ENCODE results near the gene NOTCH3. TPM values are rescaled to one million over a fixed set of nuclear protein-coding genes. Genes with fewer than 3 reads are reported as not detected.

The NOTCH3 gene
- total RNA-seq, 1 experiment from 2014 or later, result 164 TPM

GRCh38 chr19:15236886-15237285 lies 36.1 kb upstream of the NOTCH3 start:
- no CpG with 5 or more reads among the region's 9 CpGs for WGBS (ENCODE audit: extremely low coverage, insufficient read length, low lambda C conversion rate)
- no peaks in the 10 kb centered on the region; the same call in 1 of the 2 replicates for H3K27me3 ChIP-seq (ENCODE audit: insufficient read depth, low read length)
- TF ChIP-seq CTCF (conservative IDR thresholded peaks at IDR 0.05), result no peak
- no peak overlapping the region for H3K4ac ChIP-seq (ENCODE audit: low read depth, low read length)
- H3K27ac ChIP-seq (ENCODE audit: insufficient read length, low read depth, low read length), result no peak overlapping the region
- no peaks in the 10 kb centered on the region for H3K4me1 ChIP-seq (ENCODE audit: insufficient read depth, low read length)
- no peak overlapping the region for H2BK15ac ChIP-seq (ENCODE audit: low read depth, low read length)
- H2AFZ ChIP-seq (ENCODE audit: low read length), result no peak overlapping the region
- no peak overlapping the region for H3K27ac Mint-ChIP-seq
- H3K9me3 ChIP-seq (ENCODE audit: control insufficient read depth, low read depth, low read length), result no peaks in the 10 kb centered on the region
- H3K14ac ChIP-seq (ENCODE audit: insufficient read depth, low read length), result no peak overlapping the region
- no peak overlapping the region for H3T11ph ChIP-seq (ENCODE audit: low read length)
- no peak overlapping the region for H3K9ac ChIP-seq (ENCODE audit: extremely low read depth, insufficient read length, low read length)
- no peak for DNase-seq
- no peak overlapping the region for H3K4me2 ChIP-seq (ENCODE audit: insufficient read depth, insufficient read length, low read length)
- H4K5ac ChIP-seq (ENCODE audit: insufficient read length, low read depth, low read length), result no peak overlapping the region
- no peak overlapping the region for H2AK5ac ChIP-seq (ENCODE audit: insufficient read length, low read length)
- no peak overlapping the region for H3K56ac ChIP-seq (ENCODE audit: insufficient read length, low read depth, low read length)
- H2BK12ac ChIP-seq (ENCODE audit: insufficient read length, low read depth, low read length), result no peak overlapping the region
- no peak overlapping the region for H2BK120ac ChIP-seq (ENCODE audit: low read depth, low read length, poor library complexity, severe bottlenecking)
- no peak overlapping the region for H3K18ac ChIP-seq (ENCODE audit: insufficient read length, low read depth, low read length)
- H3K9me3 Mint-ChIP-seq, result no peaks in the 10 kb centered on the region
- H3K4me3 Mint-ChIP-seq, result no peak overlapping the region
- H3K23ac ChIP-seq (ENCODE audit: insufficient read length, low read depth, low read length), result no peak overlapping the region
- no peak overlapping the region for H2BK5ac ChIP-seq (ENCODE audit: insufficient read length, low read length)
- no peaks in the 10 kb centered on the region for H3K4me1 Mint-ChIP-seq
- H3K36me3 Mint-ChIP-seq (ENCODE audit: insufficient read depth in 1 of 3, low read depth in 3 of 3), result peaks cover 28 to 61% (median 49%) of the 10 kb centered on the region in 3 experiments; a peak in 6 of 7 replicates
- no peaks in the 10 kb centered on the region for H3K79me1 ChIP-seq (ENCODE audit: insufficient read depth, low read depth, low read length, poor library complexity, severe bottlenecking)
- no peak overlapping the region for H2BK20ac ChIP-seq (ENCODE audit: low read depth, low read length, poor library complexity, severe bottlenecking)
- H4K91ac ChIP-seq (ENCODE audit: insufficient read length, low read depth, low read length), result no peak overlapping the region
- no peaks in the 10 kb centered on the region for H3K23me2 ChIP-seq (ENCODE audit: insufficient read length, low read depth, low read length, poor library complexity, severe bottlenecking)
- H3K27me3 Mint-ChIP-seq (ENCODE audit: low read depth), result no peaks in the 10 kb centered on the region
- H4K8ac ChIP-seq (replicated peaks; ENCODE audit: insufficient read length, low read depth, low read length), result no peak overlapping the region
- H3K79me2 ChIP-seq (ENCODE audit: insufficient read depth, low read length), result no peaks in the 10 kb centered on the region
- no peaks in the 10 kb centered on the region for H4K20me1 ChIP-seq (ENCODE audit: control insufficient read depth, insufficient read depth, insufficient read length)

All from H9 (cell line).